Regular cardiac myocyte (primary cell): Measurements from ENCODE around the gene FCHO1. TPM values are rescaled to one million over a fixed set of nuclear protein-coding genes. Genes with fewer than 3 reads are reported as not detected.

Experiments used
- total RNA-seq: library from RNA; depleted of rRNA; stranded (reverse); fragments of >200 nt; gene quantifications from 2 replicates; pipeline ENCODE4 v1.2.3, GENCODE V29; 2014

The FCHO1 gene, protein sequence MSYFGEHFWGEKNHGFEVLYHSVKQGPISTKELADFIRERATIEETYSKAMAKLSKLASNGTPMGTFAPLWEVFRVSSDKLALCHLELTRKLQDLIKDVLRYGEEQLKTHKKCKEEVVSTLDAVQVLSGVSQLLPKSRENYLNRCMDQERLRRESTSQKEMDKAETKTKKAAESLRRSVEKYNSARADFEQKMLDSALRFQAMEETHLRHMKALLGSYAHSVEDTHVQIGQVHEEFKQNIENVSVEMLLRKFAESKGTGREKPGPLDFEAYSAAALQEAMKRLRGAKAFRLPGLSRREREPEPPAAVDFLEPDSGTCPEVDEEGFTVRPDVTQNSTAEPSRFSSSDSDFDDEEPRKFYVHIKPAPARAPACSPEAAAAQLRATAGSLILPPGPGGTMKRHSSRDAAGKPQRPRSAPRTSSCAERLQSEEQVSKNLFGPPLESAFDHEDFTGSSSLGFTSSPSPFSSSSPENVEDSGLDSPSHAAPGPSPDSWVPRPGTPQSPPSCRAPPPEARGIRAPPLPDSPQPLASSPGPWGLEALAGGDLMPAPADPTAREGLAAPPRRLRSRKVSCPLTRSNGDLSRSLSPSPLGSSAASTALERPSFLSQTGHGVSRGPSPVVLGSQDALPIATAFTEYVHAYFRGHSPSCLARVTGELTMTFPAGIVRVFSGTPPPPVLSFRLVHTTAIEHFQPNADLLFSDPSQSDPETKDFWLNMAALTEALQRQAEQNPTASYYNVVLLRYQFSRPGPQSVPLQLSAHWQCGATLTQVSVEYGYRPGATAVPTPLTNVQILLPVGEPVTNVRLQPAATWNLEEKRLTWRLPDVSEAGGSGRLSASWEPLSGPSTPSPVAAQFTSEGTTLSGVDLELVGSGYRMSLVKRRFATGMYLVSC
- 0.56 and 0.58 TPM in 2 replicates for total RNA-seq

DNA sequence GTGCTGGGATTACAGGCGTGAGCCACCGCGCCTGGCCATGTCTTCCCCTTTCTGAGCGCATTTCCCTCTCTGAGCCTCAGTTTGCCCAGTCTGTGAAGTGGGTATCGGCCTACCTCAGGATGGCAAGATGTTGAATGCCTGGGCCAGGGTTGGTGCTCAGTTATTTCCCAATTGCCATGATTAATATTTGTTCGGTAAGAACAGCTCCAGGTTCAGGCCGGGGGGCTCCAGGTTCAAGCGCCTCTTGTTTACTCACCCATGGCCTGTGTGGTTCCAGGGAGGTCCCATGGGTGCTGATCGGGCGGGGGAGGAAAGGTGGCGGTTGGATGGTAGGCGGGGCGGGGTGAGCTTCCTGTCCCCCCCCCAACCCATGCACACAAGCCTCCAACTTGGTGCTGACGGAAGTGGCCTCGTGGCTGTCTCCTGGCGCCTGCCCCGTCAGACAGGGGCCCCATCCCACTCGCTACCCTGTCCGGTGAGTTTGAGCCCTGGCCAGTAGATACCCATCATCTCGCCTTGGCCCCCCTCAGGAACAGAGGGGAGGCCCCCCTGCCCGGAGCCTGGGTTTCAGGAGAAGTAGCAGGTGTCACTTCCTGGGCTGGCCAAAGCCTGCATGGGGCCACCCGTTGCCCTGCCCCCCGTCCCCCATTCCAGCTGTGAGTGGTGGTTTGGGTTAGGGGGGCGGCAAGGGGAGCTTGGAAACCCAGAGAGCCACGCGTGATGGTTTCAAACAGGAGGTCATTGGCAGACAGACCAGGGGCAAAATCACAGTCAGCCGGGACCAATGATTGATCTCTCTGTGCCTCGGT is at the start of gene FCHO1:
Gene FCHO1, plus strand, starts transcription at position 375 of the 809 bp plus-strand sequence. CDS start 3,688 bp downstream, outside the sequence.

GRCh38 chr19:17718947-17719711 is 32.1 kb upstream of the FCHO1 start, which contains the start of gene MAP1S:
Gene MAP1S (plus strand): TSS chr19:17719480. CDS start chr19:17719503, 23 bp downstream.

DNA sequence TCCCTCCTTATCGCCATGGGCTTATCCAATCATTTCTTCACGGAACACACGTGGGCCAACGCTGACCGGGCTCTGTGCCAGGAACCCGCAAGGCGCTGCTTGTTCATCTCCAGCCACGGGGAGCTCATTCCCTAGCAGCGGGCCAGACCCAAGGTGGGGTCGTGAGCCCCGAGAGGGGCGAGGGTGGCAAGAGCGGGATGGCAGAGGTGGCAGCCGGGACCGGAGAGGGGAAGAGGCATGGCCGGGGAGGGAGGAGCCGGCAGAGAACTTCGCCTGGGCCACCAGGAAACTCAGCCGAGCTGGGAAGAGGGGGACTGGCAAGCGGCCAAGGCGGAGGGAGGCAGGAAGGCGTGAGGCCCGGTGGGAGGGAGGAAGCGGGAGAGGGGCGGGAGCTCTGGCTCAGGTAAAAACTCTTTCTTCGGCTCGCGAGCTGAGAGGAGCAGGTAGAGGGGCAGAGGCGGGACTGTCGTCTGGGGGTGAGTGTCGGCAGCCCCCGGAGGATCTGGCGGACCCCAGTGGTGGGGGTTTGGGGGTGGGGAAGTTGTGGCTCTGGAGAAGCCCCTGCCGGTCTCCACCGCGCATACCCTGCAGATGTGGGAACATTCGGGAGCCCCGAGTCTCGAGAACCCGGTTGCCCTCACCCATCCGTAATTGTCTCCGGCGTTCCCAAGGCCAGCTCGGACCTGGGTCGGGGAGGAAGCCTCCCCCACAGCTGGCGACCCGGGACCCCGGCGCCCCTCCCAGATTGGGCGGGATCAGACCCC is 43.6 kb downstream of the FCHO1 start, which contains the start of gene B3GNT3:
Gene B3GNT3, plus strand, starts transcription at position 408 of the 764 bp plus-strand sequence. CDS start 12,670 bp downstream, outside the sequence.

GRCh38 chr19:17821190-17821589 is 69.9 kb downstream of the FCHO1 start, which contains the start of gene INSL3:
Gene INSL3 (minus strand): TSS chr19:17821519. CDS start chr19:17821506, 13 bp downstream.

Other genes starting within 250 kb of the FCHO1 start
- gene PGLS, start 239.8 kb upstream of the FCHO1 start, total RNA-seq = 37.8 and 38.9 TPM in 2 replicates
- 105 and 131 TPM in 2 replicates for gene COLGALT1, start 195.8 kb upstream of the FCHO1 start, total RNA-seq
- gene UNC13A, start 63.1 kb upstream of the FCHO1 start, total RNA-seq = 1.3 and 3.9 TPM in 2 replicates
- 24.0 and 27.0 TPM in 2 replicates for gene MAP1S, start 32.0 kb upstream of the FCHO1 start, total RNA-seq
- not detected in 2 replicates for gene B3GNT3, start 43.7 kb downstream of the FCHO1 start, total RNA-seq
- gene INSL3, start 70.0 kb downstream of the FCHO1 start, total RNA-seq = not detected in 2 replicates
- gene JAK3, start 96.5 kb downstream of the FCHO1 start, total RNA-seq = 3.1 and 3.9 TPM in 2 replicates
- gene RPL18A, start 108.4 kb downstream of the FCHO1 start, total RNA-seq = 1,052 and 1,128 TPM in 2 replicates
- not detected in 2 replicates for gene SLC5A5, start 120.5 kb downstream of the FCHO1 start, total RNA-seq
- gene CCDC124, start 181.5 kb downstream of the FCHO1 start, total RNA-seq = 16.1 and 62.1 TPM in 2 replicates
- gene KCNN1, start 215.6 kb downstream of the FCHO1 start, total RNA-seq = under 0.01 TPM in 1 of 2 replicates, not detected in the other